Frontal cortex (tissue), 4 donors: ENCODE data around the gene PRKN. TPM values are rescaled to one million over a fixed set of nuclear protein-coding genes. Genes with fewer than 3 reads are reported as not detected.

ENCODE experiments used
- DNase-seq, 2 donors: peaks; one replicate each; pipeline ENCODE4 v3.0.0; 2012; ENCODE audit warnings: low spot score in 2 of 2
- FAIRE-seq: peaks from 2 replicates; lab custom pipeline; 2012; peaks lifted over from hg19 to GRCh38; lab: Jason Lieb, UNC
- total RNA-seq: library from RNA; depleted of rRNA; stranded (reverse); fragments of >200 nt; gene quantifications from one replicate; pipeline ENCODE4 v1.2.3, GENCODE V29; 2014
- donor health status: control.
- donor health status: control.
- donor health status: control.

PRKN gene
- total RNA-seq, 1 donor from 2014 or later = 6.1 TPM

GRCh38 chr6:162712694-162713093 lies 14.9 kb downstream of the PRKN start:
- DNase-seq = no peak
- FAIRE-seq = no peak

GRCh38 chr6:162711376-162711775 lies 16.2 kb downstream of the PRKN start:
- DNase-seq (no peak), FAIRE-seq (no peak)

DNA sequence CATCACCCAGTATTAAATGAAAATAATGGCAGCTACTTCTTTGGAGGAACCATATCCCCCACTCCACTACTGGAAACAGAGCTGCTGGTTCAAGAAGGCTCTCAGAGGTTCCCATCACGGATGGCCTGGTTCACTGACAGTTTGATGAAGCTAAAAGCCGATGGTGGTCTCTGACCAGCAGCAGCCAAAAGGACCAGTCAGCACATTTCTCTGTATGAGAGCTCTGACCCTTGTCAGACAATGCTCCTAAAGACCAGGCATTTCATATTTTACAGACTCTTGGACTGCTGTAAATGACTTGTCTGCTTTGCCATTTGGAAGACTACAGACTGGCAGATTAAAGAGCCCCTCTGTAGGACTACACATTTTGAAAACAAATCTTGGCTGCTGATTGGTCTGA lies 16.6 kb downstream of the PRKN start:
- no peak for FAIRE-seq
- no peak for DNase-seq

GRCh38 chr6:162710419-162710818 lies 17.1 kb downstream of the PRKN start:
- FAIRE-seq = no peak
- DNase-seq = no peak

DNA sequence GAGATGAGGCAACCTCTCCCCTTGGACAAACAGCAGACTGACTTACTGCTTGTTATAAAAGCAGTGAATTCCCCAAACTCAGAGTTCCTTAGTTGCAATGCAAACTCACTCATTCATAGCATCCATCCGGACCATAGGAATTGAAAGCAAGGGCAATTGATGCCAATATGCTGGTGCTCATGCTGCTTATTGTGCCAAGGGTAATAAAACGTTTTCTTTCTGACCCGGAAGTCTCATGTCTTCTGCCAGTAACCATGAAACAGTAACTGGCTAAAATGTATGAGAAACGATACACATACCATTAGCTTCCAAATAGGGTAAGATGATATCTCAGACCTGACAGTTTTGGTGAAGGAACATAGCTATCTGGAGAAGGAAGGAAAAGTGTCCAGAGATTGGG lies 18.1 kb downstream of the PRKN start:
- FAIRE-seq (no peak), DNase-seq (no peak)

DNA sequence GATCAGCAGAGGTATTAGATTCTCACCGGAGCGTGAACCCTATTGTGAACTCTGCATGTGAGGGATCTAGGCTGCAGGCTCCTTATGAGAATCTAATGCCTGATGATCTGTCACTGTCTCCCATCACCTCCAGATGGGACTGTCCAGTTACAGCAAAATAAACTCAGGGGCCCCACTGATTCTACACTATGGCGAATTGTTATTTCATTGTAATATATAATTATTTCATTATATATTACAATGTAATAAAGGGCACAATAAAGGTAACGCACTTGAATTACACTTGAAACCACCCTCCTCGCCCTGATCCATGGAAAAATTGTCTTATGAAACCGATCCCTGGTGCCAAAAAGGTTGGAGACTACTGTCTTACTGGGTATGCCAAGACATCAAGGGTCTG lies 18.6 kb downstream of the PRKN start:
- FAIRE-seq = no peak

GRCh38 chr6:162706232-162706631 lies 21.3 kb downstream of the PRKN start:
- DNase-seq (peak in 1 of 2 donors; percentile 41), FAIRE-seq (no peak)

More for the DNA sequence above, 18.6 kb downstream of the PRKN start:
- no peak for DNase-seq

DNA sequence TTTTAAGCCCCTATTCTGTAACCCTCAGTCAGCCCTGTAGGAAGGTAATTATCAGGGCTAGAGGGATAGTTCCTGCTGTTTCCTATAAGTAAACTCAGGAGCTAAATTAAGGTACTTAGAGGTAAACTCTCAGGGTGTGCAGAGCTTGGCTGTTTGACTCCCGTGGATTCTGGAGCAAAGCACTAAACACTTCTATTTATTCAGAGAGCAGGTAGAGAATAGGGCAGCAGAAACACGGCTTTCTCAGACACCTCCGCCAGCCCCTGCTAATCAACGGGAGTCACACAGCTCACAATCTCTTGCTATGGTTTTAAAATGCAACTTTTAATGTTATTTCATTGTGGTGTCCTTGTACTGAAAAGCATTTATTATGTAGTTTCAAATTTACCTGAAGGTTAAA lies 21.8 kb downstream of the PRKN start:
- no peak for FAIRE-seq
- DNase-seq = no peak

DNA sequence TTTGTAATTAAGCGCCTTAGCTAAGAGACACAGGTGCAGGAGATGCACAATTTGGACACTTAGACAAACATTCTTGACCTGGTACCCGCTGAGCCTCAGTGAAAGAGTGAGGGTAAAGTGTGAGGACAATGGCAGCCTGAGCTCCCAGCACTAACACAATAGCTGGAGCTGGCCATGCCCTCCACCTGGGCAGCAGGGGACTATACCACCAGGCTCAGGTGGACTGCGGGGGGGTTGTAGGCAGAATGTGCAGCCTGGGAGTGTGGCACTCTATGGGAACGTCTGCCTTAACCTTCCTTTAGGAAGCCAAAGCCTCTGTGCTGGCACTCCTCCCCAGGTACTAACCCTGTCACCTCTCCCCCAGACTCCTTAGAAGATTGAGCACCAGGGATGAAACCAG lies 23.6 kb downstream of the PRKN start:
- no peak for DNase-seq
- FAIRE-seq = no peak

DNA sequence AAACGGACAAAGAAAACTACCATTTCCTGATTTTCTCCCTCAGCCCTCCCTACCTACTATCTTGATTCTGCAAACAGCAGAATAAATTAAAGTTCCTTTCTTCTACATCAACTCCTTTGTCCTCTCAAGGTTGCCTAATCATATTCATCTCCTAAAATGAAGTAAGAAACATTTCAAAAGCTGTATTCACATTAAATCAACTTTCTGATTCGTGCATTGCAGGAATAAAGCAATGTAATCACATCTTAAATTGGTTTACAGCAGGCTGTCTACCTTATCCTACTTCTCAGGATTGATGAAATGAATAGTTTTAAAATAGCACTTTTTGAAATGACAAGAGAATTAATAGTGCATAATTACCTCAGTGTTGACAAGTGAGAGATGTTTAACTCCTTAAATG lies 25.1 kb downstream of the PRKN start:
- DNase-seq = no peak
- no peak for FAIRE-seq

GRCh38 chr6:162701551-162701950 lies 26.0 kb downstream of the PRKN start:
- no peak for DNase-seq
- no peak for FAIRE-seq

DNA sequence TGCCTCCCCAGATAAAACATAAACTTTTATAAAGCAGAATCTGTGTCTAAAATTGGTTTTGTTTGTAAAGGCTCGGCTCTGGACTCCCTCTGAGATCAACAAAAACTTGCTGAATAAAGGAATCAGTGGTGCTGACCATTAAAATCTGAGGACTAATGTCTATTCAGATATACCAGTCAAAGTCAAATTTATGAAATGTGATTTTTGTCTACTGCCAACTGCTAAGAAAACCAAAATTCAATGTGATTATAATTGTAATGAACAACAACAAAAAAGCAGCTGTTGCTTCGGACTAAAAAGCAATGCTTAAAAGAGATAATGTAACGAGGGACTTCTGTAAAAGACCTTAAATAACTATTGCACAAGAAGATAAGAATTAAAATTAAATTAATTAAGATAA lies 26.6 kb downstream of the PRKN start:
- no peak for DNase-seq
- FAIRE-seq = no peak

GRCh38 chr6:162699961-162700360 lies 27.6 kb downstream of the PRKN start:
- FAIRE-seq = no peak
- no peak for DNase-seq

GRCh38 chr6:162698440-162698839 lies 29.1 kb downstream of the PRKN start:
- DNase-seq (no peak), FAIRE-seq (no peak)

- FAIRE-seq = no peak
- DNase-seq = no peak
Observed at GRCh38 chr6:162697872-162698403, 29.6 kb downstream of the PRKN start.

- FAIRE-seq = no peak
- DNase-seq = no peak
Observed at GRCh38 chr6:162690158-162690557, 37.4 kb downstream of the PRKN start.

GRCh38 chr6:162688751-162689345 lies 38.7 kb downstream of the PRKN start:
- no peak for FAIRE-seq
- DNase-seq = no peak

DNA sequence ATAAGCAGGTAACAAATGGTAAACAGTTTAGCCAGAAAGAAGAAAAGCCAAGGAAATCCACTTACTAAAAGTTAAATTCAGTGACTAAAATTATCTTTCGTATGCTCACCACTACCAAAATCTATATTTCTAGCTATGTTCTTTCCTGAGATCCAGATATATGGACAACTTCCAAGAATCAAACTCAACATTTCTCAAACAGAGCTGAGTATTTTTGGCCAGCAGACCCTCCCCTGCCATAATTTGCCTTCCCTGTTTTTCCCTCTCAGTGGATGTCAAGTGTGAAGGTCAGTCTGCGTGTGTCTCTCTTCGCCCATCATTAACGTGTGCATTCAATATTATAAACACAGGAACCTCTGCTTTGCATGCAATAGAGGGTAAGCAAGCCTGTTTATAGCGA lies 42.0 kb downstream of the PRKN start:
- FAIRE-seq (no peak), DNase-seq (no peak)

GRCh38 chr6:162684961-162685360 lies 42.6 kb downstream of the PRKN start:
- no peak for FAIRE-seq
- DNase-seq = no peak

DNA sequence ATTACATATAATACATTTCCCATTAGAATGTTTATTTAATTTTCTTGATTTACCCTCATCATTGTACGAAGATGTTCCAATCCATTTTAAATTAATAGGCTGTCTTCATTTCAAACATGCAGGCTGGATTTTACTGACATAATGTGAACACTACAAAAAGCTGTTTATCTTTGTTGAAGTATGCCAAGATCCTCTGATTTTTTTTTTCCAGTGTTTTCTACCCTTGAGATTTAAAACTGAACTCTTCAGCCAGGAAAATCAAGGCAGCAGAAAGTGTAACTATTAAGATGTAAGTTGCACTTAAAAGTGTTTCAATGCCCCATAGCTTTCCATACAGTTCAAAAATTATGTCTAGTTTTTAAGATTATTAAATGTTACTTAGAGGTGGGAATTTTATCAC lies 43.5 kb downstream of the PRKN start:
- FAIRE-seq = no peak
- no peak for DNase-seq

- DNase-seq = no peak
- FAIRE-seq = no peak
Observed at GRCh38 chr6:162683135-162683534, 44.4 kb downstream of the PRKN start.

GRCh38 chr6:162681447-162681846 lies 46.1 kb downstream of the PRKN start:
- FAIRE-seq (no peak), DNase-seq (no peak)
